GM23248 (cell line): Measurements from ENCODE around the gene RBL2.

Experiments
- EZH2 ChIP-seq: fragments of 200-600 bp; sonication (generic); IDR thresholded peaks from 2 replicates; pipeline ENCODE4 v1.6.1; 2018; ENCODE audit warnings: antibody characterized with exemption, mild to moderate bottlenecking; ENCODE audit not compliant: insufficient read depth, poor library complexity, severe bottlenecking
- EZH2phosphoT487 ChIP-seq: fragments of 200-600 bp; sonication (generic); IDR thresholded peaks from 2 replicates; pipeline ENCODE4 v1.6.1; 2018; ENCODE audit warnings: antibody characterized with exemption, moderate library complexity, mild to moderate bottlenecking, low read depth; ENCODE audit not compliant: insufficient read depth

DNA sequence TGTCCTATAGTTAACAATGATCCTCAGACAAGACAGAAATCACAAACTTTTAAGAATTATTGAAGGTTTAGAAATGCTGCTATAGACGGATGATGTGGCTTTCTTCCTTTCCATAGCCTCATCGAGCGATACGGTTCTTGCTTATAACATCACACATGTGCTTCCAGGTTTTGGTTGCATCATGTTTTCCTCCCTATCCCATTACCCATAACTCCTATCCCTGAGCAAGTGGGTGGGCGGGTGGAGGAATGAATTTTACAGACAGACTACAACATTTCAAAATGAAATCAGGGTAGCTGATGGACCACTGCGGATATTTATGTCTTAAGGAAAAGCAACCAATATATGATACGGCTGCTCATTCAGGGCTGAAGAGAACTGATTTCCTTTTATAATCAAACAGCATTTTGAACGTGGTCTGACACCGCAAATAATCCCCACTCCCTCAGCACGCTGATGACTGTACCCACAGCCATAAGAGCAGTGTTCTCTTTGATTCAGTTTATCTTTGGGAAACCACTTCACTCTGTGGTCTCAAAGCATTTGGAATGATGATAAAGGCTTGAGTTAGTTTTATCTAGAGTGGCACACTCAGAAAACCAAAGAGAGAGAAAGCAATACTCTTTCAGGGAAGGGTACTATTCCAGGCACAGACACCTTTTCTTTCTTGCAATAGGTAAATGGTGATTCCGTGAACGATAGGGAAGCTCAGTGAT, 73.4 kb downstream of the RBL2 start:
- no peak for TF ChIP-seq EZH2phosphoT487
- no peak for TF ChIP-seq EZH2
